Renal cortical epithelial cell (primary cell): ENCODE results near the gene ELP4. TPM values are rescaled to one million over a fixed set of nuclear protein-coding genes. Genes with fewer than 3 reads are reported as not detected.

Experiments used
- DNase-seq: peaks from one replicate; pipeline ENCODE4 v3.0.0-alpha.2; 2011; ENCODE audit warnings: low read depth
- total RNA-seq: library from RNA; depleted of rRNA; stranded (reverse); fragments of >200 nt; gene quantifications from 2 replicates; pipeline ENCODE4 v1.2.3, GENCODE V29; 2014

Gene ELP4
- total RNA-seq, 1 donor from 2014 or later = 29.7 TPM

GRCh38 chr11:31800398-31801265 lies 291.1 kb downstream of the ELP4 start:
- no peak for DNase-seq

- no peak for DNase-seq
Observed at GRCh38 chr11:31801298-31801702, 291.7 kb downstream of the ELP4 start.

- no peak for DNase-seq
Observed at GRCh38 chr11:31802000-31802551, 292.5 kb downstream of the ELP4 start.

DNA sequence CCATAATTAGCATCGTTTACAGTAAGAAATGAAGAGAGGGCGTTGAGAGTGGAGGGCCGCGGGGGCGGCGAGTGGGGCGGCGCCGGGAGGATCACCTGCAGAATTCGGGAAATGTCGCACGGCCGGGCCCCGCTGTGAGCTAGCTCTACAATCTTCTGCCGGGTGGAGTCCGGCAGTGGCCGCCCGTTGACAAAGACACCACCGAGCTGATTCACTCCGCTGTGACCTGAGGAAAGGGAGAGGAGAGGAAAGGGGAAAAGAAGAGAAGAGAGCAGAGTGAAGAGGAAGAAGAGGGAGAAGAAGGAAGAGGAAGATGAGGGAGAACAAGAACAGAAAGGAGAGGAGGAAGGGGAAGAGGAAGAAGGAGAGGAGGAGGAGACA lies 293.0 kb downstream of the ELP4 start:
- DNase-seq = no peak

GRCh38 chr11:31802990-31803812 lies 293.6 kb downstream of the ELP4 start:
- DNase-seq = no peak

DNA sequence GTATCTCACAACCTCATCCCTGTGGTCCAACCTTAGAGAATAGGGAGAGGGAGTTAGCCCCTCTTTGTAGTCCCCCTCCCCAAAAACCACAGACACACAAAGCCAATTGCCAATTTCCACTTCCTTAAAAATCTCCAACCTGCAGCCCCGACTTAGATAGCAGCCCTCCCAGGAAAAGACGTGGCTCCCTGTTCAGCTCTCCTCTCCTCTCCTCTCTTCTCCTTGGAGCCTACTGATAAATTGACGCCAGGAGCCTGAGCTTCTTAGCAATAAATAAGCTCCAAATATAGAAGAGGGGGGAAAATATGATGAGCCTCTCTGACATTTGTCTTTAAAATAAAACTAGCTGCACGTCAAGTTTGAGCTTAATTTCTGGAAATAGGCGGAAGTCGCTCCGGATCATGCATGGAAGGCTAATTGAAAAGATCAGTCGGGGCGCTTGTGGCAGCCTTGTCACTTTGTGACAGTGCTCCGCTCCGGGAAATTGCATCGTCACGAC lies 294.3 kb downstream of the ELP4 start:
- no peak for DNase-seq

- no peak for DNase-seq
Observed at GRCh38 chr11:31804312-31805036, 294.9 kb downstream of the ELP4 start.

- DNase-seq = no peak
Observed at GRCh38 chr11:31805037-31805628, 295.6 kb downstream of the ELP4 start.

DNA sequence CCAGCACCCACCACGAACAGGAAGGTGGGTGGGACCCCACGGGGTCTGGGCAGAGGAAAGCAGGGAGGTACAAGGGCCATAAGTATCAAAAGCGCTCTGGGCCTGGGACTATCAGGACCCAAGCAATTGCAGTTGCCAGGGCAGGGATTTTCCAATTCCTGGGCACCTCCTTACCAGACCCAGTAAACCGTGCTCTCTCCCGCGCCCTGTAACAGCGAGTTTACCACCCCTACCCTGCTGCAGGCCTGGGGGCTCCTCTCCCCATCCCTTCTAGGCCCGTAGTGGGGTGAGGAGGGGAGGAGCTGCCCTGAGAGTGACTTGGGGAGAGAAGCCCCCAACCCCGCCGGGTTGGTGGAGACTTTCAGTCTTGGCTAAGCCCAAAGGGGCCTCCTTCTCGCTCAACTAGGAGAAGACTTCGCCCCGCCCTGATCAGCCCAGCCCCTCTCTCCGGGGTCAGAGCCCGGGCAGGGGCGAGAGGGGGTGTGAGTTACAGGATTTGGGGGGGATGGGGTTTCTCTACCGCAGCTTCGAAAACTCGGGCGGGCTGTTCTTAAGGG lies 296.1 kb downstream of the ELP4 start:
- no peak for DNase-seq

DNA sequence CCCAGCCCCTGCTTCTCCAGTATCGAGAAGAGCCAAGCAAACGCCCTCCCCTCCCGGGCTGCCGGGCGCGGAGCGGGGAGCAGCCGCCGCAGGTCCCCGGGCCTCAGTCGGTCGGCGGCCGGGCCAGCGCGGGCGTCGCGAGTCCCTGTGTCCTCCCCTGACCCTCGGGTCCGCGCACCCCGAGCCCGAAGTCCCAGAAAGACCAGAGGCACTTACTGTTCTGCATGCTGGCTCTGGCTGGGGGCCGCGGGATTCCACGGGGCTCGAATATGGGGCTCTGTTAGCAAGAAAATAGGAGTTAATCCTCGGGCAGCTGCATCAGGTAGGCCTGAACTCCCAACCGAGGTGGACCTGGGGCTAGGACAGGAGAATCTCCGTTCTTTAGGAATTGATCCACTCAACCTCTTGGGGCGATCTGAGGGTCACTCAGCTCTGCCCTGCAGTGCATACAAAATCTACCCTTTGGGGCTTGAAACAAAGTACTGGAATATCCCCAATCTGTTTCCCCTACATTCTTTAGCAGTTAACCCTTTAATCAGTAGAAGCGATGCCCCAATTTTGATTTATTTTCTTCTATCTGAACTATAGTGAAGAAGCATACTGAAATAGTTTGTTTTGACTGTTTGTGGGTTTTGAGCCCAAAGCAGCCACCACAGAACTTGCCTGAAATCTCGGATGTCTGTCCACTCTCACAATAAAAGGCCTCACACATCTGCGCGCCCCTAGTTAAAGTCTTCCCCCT lies 296.8 kb downstream of the ELP4 start:
- no peak for DNase-seq

DNA sequence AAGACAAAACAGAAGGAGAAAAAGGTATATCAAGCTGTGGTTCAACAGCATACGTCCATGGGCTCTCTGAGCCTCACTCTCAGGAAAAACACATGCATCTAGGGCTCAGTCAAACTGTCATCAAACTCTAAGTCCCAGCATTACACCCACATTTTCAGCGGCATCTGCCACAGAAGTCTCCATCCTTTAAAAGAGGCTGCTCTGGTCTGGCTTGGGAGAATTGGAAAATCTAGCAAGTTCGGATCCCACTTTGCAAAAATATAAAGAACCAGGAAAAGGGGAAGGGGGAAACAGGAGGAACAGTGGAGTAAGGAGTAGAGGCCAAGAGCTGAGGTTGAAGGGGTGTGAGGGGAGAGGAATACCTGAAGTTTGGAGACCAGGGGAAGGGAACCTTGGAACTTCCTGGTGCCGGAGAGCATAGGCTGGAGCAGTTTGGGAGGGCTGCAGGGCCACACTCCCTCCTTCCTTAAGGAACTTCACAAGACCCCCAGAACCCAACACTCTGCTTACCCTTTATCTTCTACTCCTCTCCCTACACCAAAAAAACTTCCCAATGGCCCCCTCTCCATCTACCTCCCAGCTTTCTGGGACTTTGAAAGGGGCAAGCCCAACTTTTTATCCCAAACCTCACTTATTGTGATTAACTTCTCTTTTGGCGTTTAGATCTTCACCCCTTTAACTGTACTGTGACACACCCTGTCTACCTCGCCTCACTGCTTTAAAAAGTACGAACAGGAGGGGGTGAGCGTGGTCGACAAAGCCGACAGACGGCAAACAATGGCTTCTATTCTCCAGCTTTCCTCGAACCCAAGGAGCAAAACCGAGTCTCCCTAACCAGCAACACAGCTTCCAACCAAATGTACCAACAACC lies 297.6 kb downstream of the ELP4 start:
- no peak for DNase-seq

- no peak for DNase-seq
Observed at GRCh38 chr11:31807799-31808667, 298.5 kb downstream of the ELP4 start.

DNA sequence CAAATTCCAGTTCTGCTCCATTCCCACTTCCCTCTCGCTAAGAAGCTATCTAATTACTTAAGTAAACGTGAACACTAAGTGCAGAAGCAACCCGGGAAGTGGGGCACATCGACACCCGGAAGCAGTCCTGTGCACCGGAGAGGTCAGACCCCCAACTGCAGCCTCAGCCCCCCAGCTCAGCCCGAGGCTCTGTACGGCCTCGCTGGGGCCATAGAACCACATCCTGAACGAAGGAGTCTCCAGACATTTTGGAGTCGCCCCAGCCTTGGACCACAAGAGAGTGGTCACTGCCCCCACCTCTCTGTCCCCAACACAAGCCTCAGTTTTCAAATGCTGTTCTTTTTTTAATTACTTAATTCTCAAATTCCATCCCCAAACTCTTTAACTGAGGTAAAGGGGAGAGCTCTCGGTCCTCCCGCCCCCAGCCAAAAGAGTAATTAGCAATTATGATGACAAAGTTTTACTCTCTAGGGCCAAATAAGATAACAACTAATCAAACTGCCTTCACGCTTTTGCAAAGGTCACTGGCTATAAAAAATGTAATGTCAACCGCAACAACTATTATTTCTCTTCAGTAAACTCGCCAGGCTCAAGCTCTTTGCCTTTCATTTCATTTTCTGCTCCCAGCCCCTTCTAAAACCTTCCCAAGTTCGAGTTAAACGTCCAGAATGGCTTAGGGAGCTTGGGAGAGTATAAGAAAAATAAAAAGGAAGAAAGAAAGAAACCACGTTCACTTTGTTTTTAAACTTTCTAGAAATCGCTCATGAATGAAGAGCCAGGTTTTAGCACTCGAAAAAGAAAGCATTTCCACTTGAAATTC lies 299.4 kb downstream of the ELP4 start:
- no peak for DNase-seq

- DNase-seq = no peak
Observed at GRCh38 chr11:31809541-31809856, 299.9 kb downstream of the ELP4 start.

GRCh38 chr11:31809857-31810778 lies 300.6 kb downstream of the ELP4 start:
- no peak for DNase-seq
